ENCODE data around the gene ZPBP2. TPM values are rescaled to one million over a fixed set of nuclear protein-coding genes. Genes with fewer than 3 reads are reported as not detected.

Gene ZPBP2
- total RNA-seq, 1 donor from 2014 or later, result not detected

DNA sequence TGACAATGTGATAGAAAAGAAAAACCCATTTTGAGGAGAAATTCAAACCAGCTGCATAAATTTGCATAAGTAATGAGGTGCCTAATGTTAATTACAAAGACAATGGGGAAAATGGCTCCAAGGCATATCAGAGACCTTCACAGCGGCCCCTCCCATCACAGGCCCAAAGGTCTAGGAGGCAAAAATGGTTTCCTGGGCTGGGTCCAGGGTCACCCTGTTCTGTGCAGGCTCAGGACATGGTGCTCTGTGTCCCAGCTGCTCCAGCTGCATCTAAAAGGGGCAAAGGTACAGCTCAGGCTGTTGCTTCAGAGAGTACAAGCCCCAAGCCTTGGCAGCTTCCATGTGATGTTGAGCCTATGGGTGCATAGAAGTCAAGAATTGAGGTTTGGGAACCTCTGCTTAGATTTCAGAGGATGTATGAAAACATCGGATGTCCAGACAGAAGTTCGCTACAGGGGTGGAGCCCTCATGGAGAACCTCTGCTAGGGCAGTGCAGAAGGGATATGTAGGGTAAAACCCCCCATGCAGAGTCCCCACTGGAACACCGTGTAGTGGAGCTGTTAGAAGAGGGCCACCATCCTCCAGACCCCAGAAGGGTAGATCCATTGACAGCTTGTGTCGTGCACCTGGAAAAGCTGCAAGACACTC is 44.5 kb upstream of the ZPBP2 start:
- no peaks in the 10 kb centered on the region for H3K36me3 Mint-ChIP-seq (ENCODE audit: unreplicated experiment)
- H3K4me3 Mint-ChIP-seq (ENCODE audit: unreplicated experiment), result no peak overlapping the region
- TF ChIP-seq CTCF (IDR thresholded peaks at IDR 0.05), result no peak
- H3K4me1 Mint-ChIP-seq (ENCODE audit: unreplicated experiment), result peaks cover 2% of the 10 kb centered on the region
- peaks cover 48% of the 10 kb centered on the region for H3K27me3 Mint-ChIP-seq (ENCODE audit: unreplicated experiment)
- DNase-seq (ENCODE audit: extremely low spot score, unreplicated experiment), result no peak
- peaks cover 5% of the 10 kb centered on the region for H3K9me3 Mint-ChIP-seq (ENCODE audit: unreplicated experiment)
- H3K27ac Mint-ChIP-seq (ENCODE audit: unreplicated experiment), result no peak overlapping the region

DNA sequence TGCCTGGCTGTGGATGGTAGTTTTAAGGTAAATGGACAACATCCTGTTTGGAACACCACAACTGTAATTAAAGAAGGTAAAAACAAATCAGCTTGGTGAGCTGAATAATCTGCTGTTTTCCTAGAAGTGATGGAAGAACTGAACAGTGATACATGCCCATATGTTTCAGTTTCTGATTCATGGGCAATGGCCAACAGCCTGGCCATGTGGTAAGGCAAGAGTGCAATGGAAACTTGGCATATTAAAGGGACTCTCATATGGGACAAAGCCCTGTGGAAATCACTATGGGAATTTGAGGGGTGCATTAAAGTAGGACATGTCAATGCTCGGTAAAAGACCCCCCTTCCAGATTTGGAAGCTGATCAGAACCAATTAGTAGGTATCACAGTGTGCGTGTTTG is 41.7 kb upstream of the ZPBP2 start:
- TF ChIP-seq CTCF (IDR thresholded peaks at IDR 0.05), result no peak
- Mint-ChIP-seq H3K27me3 (ENCODE audit: unreplicated experiment) (peaks cover 47% of the 10 kb centered on the region), H3K4me3 (ENCODE audit: unreplicated experiment) (no peak overlapping the region), H3K36me3 (ENCODE audit: unreplicated experiment) (no peaks in the 10 kb centered on the region), H3K27ac (ENCODE audit: unreplicated experiment) (no peak overlapping the region), H3K4me1 (ENCODE audit: unreplicated experiment) (no peaks in the 10 kb centered on the region), H3K9me3 (ENCODE audit: unreplicated experiment) (peaks cover 5% of the 10 kb centered on the region)
- DNase-seq (ENCODE audit: extremely low spot score, unreplicated experiment), result no peak

DNA sequence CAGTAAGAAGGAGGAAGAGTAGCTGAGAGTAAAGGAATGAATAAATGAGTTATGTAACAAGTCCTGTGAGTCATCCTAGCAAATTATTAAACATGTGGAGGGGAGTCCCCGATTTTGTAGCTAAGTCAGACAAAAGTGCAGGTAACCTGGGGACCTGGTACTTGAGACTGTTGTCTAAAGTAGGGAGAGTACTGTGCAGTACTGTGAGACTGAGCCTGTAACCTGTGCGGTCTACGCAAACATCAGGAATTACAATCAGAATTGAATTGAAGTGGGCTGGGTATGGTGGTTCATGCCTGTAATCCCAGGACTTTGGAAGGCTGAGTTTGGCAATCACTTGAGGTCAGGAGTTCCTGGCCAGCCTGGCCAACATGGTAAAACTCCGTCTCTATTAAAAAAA is 39.6 kb upstream of the ZPBP2 start:
- Mint-ChIP-seq H3K9me3 (ENCODE audit: unreplicated experiment) (no peaks in the 10 kb centered on the region), H3K27me3 (ENCODE audit: unreplicated experiment) (peaks cover 53% of the 10 kb centered on the region), H3K36me3 (ENCODE audit: unreplicated experiment) (no peaks in the 10 kb centered on the region), H3K4me3 (ENCODE audit: unreplicated experiment) (no peak overlapping the region), H3K27ac (ENCODE audit: unreplicated experiment) (no peak overlapping the region), H3K4me1 (ENCODE audit: unreplicated experiment) (no peaks in the 10 kb centered on the region)
- TF ChIP-seq CTCF (IDR thresholded peaks at IDR 0.05), result no peak
- DNase-seq (ENCODE audit: extremely low spot score, unreplicated experiment), result no peak

DNA sequence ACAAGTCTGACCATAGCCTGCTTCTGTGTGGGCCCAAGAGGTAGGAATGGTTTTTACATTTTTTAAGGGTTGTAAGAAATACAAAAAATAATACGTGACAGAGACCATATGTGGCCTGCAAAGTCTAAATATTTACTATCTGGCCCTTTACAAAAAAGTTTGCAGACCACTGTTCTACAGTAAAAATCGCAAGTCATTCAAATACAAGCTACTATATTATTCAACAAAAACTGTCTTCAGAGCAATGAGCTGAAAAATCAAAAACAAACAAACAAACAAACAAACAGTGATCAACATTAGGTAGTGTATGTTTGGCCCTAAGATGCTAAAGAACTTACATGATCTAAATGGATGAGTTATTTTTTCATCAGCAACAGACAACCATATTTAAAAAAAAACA is 36.4 kb upstream of the ZPBP2 start:
- Mint-ChIP-seq H3K27ac (ENCODE audit: unreplicated experiment) (no peak overlapping the region), H3K36me3 (ENCODE audit: unreplicated experiment) (no peaks in the 10 kb centered on the region), H3K27me3 (ENCODE audit: unreplicated experiment) (peaks cover 51% of the 10 kb centered on the region), H3K9me3 (ENCODE audit: unreplicated experiment) (peaks cover 13% of the 10 kb centered on the region), H3K4me3 (ENCODE audit: unreplicated experiment) (no peak overlapping the region), H3K4me1 (ENCODE audit: unreplicated experiment) (no peaks in the 10 kb centered on the region)
- no peak for TF ChIP-seq CTCF (IDR thresholded peaks at IDR 0.05)
- DNase-seq (ENCODE audit: extremely low spot score, unreplicated experiment), result no peak

DNA sequence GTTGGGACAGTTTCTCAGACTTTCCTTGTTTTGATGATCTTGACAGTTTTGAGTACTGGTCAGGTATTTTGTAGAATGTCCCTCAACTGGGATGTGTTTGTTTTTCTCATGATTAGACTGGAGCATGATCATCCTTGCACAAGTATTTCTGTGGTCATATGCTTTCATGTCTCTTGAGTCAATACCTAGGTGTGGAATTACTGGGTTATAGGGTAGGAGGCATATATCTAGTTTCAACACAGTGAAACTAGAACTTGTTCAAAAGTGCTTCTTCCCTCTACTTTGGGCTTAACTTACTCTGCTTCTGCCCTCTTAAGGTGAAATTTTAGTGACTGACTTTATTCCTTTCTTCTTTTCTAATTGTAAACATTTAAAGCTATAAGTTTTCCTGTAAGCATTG is 34.0 kb upstream of the ZPBP2 start:
- no peak overlapping the region for H3K27ac Mint-ChIP-seq (ENCODE audit: unreplicated experiment)
- peaks cover 22% of the 10 kb centered on the region for H3K9me3 Mint-ChIP-seq (ENCODE audit: unreplicated experiment)
- H3K4me3 Mint-ChIP-seq (ENCODE audit: unreplicated experiment), result no peak overlapping the region
- no peaks in the 10 kb centered on the region for H3K4me1 Mint-ChIP-seq (ENCODE audit: unreplicated experiment)
- no peak for TF ChIP-seq CTCF (IDR thresholded peaks at IDR 0.05)
- no peak for DNase-seq (ENCODE audit: extremely low spot score, unreplicated experiment)
- H3K36me3 Mint-ChIP-seq (ENCODE audit: unreplicated experiment), result no peaks in the 10 kb centered on the region
- H3K27me3 Mint-ChIP-seq (ENCODE audit: unreplicated experiment), result peaks cover 50% of the 10 kb centered on the region

Measured in osteocyte (in vitro differentiated cells).